KOPT-K1 (cell line): ENCODE results near the gene NSF.

ENCODE experiments used
- H3K27ac ChIP-seq: fragments of 200-600 bp; sonication (generic); 2 replicates; pipeline ENCODE4 v1.5.1; 2016; ENCODE audit warnings: antibody characterized with exemption, mild to moderate bottlenecking, low read depth, low read length; ENCODE audit not compliant: poor library complexity, severe bottlenecking
- H3K36me3 ChIP-seq: fragments of 200-600 bp; sonication (generic); 2 replicates; pipeline ENCODE4 v1.5.1; 2017; ENCODE audit warnings: antibody characterized with exemption, mild to moderate bottlenecking, low read length, moderate library complexity; ENCODE audit not compliant: insufficient read depth
- H3K9me3 ChIP-seq: fragments of 200-600 bp; sonication (generic); 2 replicates; pipeline ENCODE4 v1.5.1; 2017; ENCODE audit warnings: antibody characterized with exemption, low read length, mild to moderate bottlenecking; ENCODE audit not compliant: insufficient read depth, poor library complexity, severe bottlenecking

The NSF gene

DNA sequence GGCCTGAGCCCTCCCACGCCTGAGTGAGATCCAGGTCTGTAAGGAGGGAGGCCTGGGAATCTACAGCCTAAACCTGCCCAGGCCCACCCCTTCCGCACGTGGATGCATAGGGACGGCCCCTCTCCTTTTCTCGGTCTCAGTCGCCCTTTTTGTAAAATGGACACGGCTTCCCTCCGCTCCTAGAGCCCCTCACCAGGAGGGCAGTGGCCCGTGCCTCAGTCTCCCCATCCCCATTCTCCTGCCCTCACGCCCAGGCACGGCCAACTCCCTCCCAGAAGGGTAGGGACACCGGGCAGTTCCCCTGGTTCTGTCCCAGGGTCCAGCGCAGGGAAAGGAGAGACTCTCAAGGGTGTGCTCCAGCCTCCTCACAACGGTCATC lies 180.0 kb downstream of the NSF start:
- no peaks in the 10 kb centered on the region for H3K9me3 ChIP-seq
- H3K27ac ChIP-seq: peak overlapping the region; percentile 58
- no peaks in the 10 kb centered on the region for H3K36me3 ChIP-seq

DNA sequence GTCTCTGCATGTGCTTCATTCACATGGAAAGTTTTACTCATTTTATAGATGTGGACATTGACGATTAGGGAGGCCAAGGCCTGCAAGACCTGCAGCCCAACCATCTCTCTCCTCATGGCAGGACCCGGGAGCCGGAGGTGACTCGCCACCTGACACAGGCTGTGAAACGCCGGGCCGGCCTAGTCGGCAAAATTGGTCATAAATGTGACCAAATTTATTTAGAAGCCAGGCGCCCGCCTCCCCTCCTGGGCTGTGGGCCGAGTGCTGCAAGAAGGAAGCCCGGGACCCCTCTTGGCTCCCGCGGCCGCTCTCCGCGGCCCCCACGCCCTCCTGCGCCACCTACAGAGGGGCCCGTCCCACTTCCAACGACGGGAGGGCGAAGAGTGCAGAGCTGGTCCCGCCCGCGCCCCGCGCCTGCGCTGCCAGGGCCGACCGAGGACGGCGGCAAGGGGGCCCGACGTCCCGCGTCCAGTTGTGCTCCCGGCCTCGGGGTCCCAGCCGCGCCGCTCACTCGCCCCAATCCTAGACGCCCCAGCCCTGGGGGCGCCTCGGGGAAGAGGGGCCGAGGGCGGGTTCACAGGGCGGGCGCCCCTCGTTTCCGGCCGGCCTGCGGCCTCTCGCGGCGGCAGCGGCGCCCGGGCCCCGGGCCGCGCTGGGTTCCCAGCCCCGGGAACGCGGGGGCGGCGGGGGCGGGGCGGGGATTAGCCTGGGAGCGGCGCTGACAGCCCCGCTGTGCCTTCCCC lies 180.5 kb downstream of the NSF start:
- Histone ChIP-seq H3K27ac (peak overlapping the region; percentile 58), H3K36me3 (no peaks in the 10 kb centered on the region), H3K9me3 (no peaks in the 10 kb centered on the region)

DNA sequence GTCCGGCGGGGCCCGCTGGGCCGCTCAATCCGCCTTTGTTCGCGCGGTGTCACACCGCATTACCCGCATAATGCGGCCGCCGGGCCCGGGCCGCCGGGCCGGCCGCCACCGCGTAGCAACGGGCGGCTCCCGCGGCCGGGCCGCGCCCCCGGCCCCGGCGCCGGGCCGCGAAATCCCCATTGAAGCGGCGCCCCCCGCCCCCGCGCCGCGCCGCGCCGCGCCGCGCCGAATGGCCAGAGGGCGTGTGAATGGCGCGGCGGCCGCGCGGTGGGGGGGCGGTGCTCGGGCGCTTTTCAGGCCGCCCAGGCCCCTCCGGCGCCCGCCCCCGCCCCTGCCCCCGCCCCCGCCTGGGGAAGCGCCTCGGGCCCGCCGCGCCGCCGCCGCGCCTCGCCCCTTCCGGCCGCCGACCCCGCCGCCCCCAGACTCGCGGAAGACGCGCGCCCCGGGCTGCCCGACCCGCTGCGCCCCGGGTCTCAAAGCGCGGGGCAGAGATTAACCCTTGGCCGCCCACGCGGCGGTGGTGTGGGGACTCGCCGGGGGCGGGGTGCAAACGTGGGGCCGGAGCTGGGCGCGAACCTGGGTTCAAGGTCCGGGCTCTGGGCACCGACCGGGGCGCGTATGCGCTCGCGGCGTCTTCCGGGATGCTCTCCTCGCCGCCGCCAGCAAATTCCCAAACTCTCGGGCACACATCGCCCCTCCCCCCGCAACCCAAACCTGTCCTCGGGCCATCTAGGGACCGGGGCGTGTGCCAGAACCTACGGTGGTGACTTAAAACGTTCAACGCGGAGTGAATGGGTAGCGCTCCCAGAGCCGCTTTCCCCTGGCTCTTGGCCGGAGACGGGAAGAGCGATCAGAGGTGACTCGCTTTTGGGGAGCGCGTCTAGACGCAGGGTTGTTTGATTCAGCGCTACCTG lies 181.3 kb downstream of the NSF start:
- Histone ChIP-seq H3K36me3 (no peaks in the 10 kb centered on the region), H3K9me3 (no peaks in the 10 kb centered on the region), H3K27ac (peak overlapping the region; percentile 58)

DNA sequence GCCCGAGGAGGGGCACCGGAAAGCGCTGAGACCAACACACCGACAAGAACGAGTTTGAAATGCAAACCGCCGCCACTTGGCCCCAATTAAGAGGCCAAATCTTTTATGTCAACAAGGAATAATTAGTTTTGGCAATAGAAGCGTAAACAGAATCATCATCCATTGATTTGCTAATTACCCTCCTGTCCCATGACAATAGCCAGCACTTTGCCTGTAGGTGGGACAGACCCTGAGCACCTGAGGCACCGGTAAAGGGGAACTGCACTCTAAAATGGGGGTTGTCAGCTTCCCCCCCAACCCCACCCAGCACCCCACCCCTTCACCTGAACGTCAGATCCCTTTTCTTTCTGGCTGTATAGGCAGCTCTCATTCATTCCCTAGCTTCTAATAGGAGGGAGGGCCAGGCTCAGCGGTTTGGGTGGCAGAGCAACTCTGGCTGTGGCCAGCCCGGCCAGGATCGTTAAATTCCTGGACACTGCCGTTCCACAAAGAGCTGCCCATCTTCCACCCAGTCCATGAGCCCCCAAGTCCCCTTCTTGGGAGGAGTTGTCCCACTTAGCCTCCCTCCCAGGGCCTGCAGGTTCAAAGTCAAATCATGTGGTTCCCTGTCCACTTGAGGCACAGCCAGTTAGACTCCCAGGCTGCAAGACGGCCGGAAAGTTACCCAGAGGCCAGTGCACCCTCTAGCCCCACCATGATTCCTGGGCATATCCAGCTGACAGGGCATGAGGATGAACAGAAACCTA lies 182.2 kb downstream of the NSF start:
- no peaks in the 10 kb centered on the region for H3K36me3 ChIP-seq
- no peak overlapping the region for H3K27ac ChIP-seq
- no peaks in the 10 kb centered on the region for H3K9me3 ChIP-seq

DNA sequence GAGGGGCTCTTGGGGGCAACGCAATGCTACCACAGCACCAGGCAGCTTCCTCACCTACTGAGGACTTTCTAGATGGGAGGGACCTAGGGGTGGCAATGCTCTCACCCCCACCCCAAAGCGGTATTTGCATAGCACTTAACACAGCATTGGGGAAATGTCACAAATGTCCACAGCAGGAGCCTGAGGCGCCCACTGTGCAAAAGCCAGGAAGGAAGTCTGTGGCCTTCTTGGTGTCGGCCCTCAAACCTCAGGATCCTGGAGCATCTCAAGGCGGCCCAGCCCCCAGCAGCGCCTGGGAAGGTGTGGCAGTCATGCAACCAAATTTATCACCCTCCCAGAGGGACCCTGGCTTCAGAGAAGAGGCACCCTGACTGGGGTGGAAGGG lies 182.7 kb downstream of the NSF start:
- Histone ChIP-seq H3K9me3 (no peaks in the 10 kb centered on the region), H3K36me3 (no peaks in the 10 kb centered on the region), H3K27ac (no peak overlapping the region)

DNA sequence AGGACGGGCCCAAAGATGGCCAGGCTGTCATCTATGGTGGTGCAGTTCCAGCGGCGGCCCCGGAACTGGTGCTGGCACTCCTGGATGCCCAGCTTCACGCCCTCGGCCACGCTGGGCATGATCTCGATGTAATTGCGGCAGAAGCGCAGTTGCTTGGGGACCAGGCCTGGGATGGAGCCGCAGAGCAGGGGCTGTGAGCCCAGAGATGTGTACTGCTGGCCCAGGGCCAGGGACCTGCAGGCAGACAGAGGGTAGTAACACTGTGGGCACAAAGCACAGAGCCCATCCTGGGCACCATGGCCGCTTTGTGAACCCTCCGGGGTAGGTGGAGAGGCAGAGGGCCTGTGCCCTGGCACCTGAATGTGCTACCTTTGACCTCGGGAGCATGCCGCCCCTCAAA lies 183.2 kb downstream of the NSF start:
- H3K9me3 ChIP-seq: no peaks in the 10 kb centered on the region
- H3K36me3 ChIP-seq: no peaks in the 10 kb centered on the region
- no peak overlapping the region for H3K27ac ChIP-seq

DNA sequence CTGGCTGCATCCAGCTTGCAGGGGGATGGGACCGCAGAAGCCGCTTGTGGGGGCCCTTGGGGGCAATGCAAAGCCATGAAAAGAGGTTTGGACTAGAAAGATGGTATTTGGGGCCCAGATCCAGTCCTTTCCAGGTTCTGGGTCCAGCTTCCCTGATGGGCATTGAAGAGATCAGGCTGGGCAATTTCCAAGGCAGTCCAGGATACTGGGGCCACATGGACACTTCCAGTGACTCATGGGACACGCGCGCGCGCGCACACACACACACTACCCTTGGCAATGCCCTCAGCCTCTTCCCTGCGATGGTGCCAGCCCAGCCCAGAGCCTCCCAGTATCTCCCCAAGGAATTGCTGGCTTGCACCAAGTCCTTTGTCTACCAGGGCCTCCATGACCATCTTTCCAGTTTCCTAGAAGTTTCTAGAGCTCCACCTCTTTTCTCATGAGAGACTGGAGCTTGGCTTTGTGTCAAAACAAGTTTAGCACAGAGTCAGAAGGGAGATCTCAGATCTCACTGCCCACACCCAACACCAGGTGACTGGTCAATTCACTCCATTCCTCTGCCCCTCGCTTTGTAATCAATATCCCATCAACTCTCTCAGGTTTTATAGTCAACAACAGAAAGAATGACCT lies 183.8 kb downstream of the NSF start:
- Histone ChIP-seq H3K9me3 (no peaks in the 10 kb centered on the region), H3K27ac (no peak overlapping the region), H3K36me3 (no peaks in the 10 kb centered on the region)

DNA sequence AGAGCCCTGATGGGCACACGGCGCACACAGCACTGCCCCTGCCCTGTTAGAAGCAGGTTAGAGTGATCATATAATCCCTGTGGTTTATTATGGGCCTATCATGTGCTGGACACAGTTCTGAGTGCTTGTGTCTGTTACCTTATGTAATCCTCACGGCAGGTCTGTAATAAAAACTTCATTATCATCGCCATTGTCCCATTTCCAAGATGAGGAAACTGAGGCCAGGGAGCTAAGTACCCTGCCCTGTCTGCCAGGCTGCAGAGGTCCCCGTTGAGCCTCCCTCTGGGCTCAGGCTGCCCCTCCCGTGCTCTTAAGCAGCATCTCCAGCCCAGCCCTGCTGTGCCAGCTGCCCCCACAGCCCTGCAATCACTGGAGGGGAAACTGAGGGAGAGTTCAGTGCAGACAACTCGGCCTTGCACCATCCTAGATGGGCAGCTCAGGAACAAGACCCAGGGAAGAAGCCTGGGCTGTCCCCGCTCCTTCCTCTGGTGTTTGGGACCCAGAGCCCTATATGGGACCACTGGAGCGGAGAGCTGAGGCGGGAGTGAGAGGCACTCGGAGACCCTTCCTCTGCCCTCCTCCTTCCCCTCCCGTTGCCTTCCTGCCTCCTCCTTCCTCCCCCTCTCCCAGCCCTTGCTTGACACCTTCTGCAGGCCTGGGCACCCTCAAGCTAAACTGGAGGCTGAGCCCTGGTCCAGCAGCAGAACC lies 186.0 kb downstream of the NSF start:
- no peak overlapping the region for H3K27ac ChIP-seq
- no peaks in the 10 kb centered on the region for H3K36me3 ChIP-seq
- no peaks in the 10 kb centered on the region for H3K9me3 ChIP-seq

DNA sequence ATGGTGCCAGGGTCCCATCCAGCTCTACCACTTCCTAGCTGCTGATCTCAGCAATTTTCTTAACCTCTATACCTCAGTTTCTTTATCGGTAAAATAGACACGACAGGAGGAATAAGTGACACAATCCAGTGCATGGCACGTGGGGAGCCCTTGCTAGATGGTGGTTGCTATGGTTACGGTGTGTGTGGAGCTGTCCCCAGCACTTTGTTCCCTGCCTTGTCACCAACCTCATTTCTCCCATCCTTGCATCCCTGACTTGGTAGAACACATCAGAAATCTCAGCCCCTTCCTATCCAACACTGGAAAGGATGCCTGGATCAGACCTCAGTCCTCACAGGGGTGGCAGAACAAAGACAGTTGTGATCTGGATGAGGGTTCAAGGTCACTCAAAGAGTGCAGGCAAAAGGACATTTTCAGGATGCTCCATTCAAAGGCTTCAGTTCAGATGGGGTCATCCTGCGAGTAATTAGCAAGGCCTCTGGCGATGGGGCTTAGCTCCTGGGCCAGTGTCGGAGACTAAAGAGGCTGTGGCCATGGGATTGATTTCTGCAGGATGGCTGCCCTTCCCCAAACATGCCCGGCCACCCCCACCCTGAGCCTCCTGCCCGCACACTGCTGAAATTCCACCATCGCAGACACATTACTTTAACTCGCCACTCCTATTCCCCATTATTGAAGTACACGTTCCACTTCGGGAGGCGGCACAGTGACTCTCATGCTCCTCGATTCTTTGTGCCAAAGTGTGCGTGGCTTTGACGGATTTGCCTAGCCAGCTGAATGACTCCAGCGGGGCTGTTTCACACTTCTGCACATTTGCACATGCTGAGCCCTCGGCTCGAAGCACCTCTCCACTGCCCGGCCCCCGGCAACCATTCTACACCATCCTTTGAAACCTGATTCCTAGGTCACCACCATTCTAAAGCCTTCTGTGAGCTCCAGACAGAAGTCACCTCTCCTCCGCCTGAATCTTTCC lies 187.8 kb downstream of the NSF start:
- Histone ChIP-seq H3K27ac (no peak overlapping the region), H3K9me3 (no peaks in the 10 kb centered on the region), H3K36me3 (no peaks in the 10 kb centered on the region)

DNA sequence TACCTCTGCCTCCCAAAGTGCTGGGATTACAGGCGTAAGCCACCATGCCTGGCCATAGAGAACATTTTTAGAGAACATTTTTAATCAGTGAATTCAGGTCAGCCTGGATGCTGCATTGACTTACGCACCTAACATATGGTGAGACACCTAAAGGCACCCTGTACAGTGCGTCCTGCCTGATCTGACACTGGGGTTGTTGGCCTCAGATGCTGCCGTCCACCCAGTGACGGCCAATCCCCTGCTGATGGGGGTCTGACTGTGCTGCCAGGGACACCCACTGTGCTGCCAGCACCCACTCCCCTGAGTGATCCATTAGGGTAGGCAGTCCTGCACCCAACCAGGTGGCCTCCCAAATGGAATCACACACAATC lies 189.5 kb downstream of the NSF start:
- no peaks in the 10 kb centered on the region for H3K36me3 ChIP-seq
- no peak overlapping the region for H3K27ac ChIP-seq
- no peaks in the 10 kb centered on the region for H3K9me3 ChIP-seq

DNA sequence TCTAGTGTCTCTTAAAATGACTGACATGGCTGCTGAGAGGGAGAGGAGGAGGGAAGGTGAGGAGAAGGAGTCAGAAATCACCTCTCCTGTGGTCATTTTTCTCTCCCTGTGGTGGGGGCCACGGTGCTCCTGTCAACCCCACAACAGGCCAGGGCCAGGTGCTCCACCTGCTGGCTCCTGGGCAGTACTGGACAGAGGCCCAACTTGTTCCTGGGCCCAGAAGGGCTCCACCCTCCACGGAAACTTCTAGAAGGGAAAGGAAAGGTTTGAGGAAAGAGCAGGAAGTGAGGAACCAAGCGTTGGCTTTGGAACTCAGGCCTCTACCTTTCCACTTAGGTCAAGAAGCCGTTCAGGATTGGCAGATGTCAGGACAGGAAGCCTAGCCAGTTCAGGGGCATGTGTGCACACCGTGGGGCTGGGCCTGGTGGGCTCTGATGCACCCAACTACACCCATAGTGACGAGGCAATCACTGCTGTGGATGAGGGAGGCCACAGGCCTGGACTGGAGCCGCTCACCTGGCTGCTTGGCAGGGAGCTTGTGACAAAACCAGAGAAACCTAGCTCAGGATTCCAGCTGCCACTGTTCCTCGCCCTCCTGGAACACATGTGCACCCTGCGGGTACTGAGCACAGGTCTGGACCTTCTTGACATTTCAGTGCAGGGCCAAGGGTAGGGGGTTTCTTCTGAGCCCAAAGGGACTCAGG lies 191.9 kb downstream of the NSF start:
- Histone ChIP-seq H3K9me3 (no peaks in the 10 kb centered on the region), H3K27ac (no peak overlapping the region), H3K36me3 (no peaks in the 10 kb centered on the region)

DNA sequence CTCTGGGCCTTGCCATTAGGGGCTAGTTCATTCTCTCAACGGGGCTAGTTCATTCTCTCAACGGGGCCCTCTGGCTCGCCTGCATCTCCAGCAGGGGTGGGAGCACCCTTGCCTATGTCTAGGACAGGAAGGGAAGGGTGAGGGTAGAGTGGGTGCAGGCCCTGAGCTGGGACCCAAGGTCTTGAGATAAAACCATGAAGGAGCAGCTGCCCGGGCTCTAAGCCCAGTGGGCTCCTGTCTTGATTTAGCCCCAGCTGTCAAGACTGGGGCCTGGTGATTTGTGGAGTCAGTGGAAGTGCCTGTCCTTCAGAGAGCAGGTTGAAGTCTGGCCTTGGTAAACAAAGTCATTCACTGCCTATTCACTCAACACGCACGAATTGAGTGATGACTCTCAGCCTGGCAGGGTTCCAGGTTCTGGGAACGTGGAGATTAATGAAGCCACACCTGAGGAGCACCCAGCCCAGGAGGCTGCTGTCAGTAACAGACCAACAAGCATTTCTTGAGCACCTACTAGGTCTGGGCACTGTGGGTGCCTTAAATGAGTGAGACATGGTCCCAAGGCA lies 192.6 kb downstream of the NSF start:
- Histone ChIP-seq H3K36me3 (no peaks in the 10 kb centered on the region), H3K9me3 (no peaks in the 10 kb centered on the region), H3K27ac (no peak overlapping the region)

DNA sequence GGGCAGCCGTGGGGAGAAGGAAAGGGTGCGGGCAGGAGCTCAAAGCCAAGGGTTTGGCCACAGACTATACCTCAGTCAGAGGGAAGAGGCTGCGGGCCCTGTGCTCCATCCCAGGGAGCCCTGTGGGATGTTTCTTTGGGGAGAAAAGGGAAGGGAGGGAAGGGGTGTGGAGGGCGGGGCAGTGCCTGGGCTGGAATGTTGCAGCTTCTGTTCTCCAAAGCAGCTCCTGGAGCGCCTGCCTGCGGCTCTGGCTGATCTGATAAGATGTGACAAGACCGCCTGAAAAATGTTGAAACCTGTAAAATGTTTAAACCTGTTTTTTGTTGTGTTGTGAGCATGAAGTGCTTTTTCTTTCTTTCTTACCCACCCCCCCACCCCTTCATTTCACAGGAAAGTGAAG lies 195.2 kb downstream of the NSF start:
- Histone ChIP-seq H3K27ac (no peak overlapping the region), H3K36me3 (no peaks in the 10 kb centered on the region), H3K9me3 (no peaks in the 10 kb centered on the region)
